ENCODE results near the gene LRRC75A. TPM values are rescaled to one million over a fixed set of nuclear protein-coding genes. Genes with fewer than 3 reads are reported as not detected.
"Not testable (repeated sequence)": the region's sequence is repeated elsewhere in the genome, so short reads cannot be mapped to it uniquely, and the experiment has no call there.

The LRRC75A gene
- total RNA-seq, 1 donor from 2014 or later, result 2.5 TPM

DNA sequence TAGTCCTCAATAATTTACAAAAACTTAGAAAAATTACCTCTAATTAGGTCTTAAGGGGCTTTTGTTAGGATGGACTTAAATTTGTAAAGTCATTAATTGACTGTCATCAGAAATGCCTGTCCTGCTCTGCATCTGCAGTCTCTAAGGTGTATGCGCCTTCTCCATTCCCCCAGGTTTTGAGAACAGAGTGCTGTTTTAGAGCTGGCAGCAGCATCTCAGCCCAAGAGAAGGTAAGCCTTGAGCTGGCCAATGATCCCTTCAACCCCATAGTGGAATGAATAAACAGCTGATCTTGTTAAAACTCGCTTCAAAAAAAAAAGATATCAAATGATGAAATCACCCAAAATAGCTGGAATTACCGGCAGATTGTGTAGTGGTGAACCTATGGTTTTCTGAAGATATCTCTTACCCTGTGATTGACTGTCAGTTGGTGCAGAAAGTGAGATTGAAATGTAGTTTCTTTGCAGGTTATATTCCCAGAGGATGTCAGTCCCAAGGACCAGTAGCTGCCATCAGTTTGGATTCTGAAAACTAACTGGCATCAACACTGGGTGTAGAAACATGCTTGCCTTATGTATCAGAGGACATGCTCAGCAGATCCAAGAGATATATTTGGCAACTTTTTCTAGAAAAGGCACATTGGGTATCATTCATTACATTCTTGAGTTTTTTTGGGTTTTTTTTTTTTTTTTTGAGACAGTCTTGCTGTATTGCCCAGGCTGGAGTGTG lies 50.9 kb downstream of the LRRC75A start:
- ATAC-seq, result no peak
- Histone ChIP-seq H3K9me3 (no peaks in the 10 kb centered on the region), H3K4me1 (peaks cover 36% of the 10 kb centered on the region), H3K36me3 (peaks cover 55% of the 10 kb centered on the region), H3K4me3 (peak overlapping the region; percentile 77), H3K27me3 (no peaks in the 10 kb centered on the region), H3K27ac (peak overlapping the region; percentile 6)
- no peak for DNase-seq
- no peak for TF ChIP-seq CTCF (IDR thresholded peaks at IDR 0.05)
- intact Hi-C loops (cut with DNase I), result no loop called here

DNA sequence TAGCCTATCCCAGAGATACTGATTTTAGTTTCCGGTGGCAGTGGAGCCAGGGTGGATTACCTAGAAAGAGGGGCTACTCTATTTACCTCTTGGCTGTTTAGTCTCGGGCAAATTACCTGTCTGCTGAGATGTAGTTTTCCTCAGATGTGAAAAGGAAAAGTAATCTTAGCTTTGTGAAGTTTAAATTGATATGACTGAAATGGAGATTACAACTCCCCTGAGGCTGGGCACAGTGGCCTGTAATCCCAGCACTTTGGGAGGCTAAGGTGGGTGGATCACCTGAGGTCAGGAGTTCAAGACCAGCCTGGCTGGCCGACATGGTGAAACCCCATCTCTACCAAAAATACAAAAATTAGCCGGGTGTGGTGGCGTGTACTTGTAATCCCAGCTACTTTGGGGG lies 51.6 kb downstream of the LRRC75A start:
- ATAC-seq; intact Hi-C loops (cut with DNase I); DNase-seq; H3K27me3 ChIP-seq; H3K9me3 ChIP-seq: not testable (repeated sequence)
- peak overlapping the region; percentile 86 for H3K27ac ChIP-seq
- H3K4me3 ChIP-seq, result peak overlapping the region; percentile 77
- peaks cover 36% of the 10 kb centered on the region for H3K4me1 ChIP-seq
- peaks cover 48% of the 10 kb centered on the region for H3K36me3 ChIP-seq

GRCh38 chr17:16439811-16440351 lies 52.1 kb downstream of the LRRC75A start:
- peaks cover 36% of the 10 kb centered on the region for H3K4me1 ChIP-seq
- peak overlapping the region; percentile 86 for H3K27ac ChIP-seq
- H3K9me3 ChIP-seq, result no peaks in the 10 kb centered on the region
- TF ChIP-seq CTCF (IDR thresholded peaks at IDR 0.05), result no peak
- peak overlapping the region; percentile 77 for H3K4me3 ChIP-seq
- DNase-seq (no peak), ATAC-seq (no peak)
- intact Hi-C loops (cut with DNase I), result no loop called here
- peaks cover 43% of the 10 kb centered on the region for H3K36me3 ChIP-seq
- no peaks in the 10 kb centered on the region for H3K27me3 ChIP-seq

DNA sequence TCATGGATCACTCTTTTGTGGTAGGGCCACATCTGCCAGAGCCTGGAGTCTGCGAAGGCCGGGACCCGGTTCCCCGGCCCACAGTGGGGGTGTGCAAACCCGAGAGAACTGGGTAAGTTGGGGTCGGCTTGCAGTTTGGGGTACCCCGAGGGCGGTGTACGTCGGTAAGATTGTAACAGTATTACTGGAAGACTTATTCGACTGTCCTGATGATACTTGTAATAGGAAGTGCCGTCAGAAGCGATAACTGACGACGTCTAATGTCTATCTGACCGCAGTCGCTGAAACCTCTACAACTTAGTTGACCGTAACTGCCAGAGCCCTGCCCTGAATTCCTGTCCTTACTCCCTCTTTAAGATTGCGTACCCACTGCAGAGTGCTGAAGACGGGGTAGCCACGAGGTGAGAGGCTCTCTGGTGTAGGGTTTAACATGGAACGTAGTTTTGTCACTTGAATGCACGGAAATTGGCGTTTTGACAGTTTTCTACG lies 52.6 kb downstream of the LRRC75A start:
- Histone ChIP-seq H3K27ac (peak overlapping the region; percentile 86), H3K4me3 (peak overlapping the region; percentile 77), H3K4me1 (peaks cover 36% of the 10 kb centered on the region), H3K27me3 (no peaks in the 10 kb centered on the region), H3K36me3 (peaks cover 40% of the 10 kb centered on the region), H3K9me3 (no peaks in the 10 kb centered on the region)
- DNase-seq (no peak), ATAC-seq (peak; percentile 7)
- intact Hi-C loops (cut with DNase I), result no loop called here
- no peak for TF ChIP-seq CTCF (IDR thresholded peaks at IDR 0.05)

DNA sequence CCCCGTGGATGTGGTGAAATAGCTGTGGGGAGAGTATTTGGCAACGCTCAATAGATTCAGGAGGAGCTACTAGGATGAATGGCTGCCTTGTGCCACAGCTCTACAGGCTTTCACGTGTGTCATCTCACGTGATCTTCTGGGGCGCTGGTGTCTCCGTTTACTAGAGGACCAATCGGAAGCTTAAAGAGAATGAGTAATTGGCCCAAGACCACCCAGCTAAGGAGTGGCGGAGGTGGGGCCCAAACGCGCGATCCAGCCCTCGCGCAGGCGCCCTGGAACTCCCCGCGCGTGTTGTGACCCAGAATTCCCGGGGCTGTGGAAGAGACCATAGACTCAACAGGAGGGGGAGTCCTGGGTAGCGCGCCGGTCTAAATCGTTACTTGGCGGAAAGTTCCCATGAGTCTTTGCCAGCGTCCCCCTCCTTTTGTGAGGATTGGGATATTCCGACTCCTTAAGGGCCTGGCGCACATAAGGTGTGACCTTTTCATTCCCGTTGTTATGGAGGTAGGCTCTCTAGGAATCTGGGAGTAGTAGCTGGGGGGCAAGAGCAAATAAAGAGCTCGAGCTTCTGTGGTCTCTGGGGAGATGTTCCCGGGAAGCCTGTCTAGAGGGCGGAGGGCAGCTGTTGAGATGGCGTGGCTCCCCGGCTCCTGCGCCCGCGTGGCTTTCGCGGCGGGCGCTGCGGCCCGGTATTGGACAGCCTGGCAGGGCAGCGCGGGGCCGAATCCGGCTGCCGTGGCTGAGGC lies 53.3 kb downstream of the LRRC75A start:
- Histone ChIP-seq H3K27ac (peak overlapping the region; percentile 86), H3K9me3 (no peaks in the 10 kb centered on the region), H3K27me3 (no peaks in the 10 kb centered on the region), H3K4me3 (peak overlapping the region; percentile 77), H3K36me3 (peaks cover 34% of the 10 kb centered on the region), H3K4me1 (peaks cover 36% of the 10 kb centered on the region)
- peak; percentile 95 for DNase-seq
- ATAC-seq, result peak; percentile 95
- intact Hi-C loops (cut with DNase I), result no loop called here
- TF ChIP-seq CTCF (IDR thresholded peaks at IDR 0.05), result no peak

DNA sequence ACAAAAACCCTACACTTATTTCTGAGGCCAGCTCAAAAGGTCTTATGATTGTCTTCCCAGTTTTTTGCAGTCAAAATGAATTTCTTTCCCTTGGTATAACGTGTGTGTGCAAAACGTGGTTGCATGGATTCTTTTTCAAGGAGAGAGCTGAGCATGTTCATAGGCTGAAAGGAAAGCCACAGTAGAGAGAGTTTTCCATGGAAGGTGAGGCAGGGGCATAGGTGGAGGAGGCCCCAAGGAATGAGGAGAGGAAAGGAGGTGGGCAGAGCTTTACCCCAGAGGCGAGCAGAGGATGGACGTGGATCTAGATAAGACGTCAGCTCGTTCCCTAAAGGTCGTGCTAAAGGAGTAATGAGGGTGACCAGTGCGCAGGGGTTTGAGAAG lies 53.8 kb downstream of the LRRC75A start:
- Histone ChIP-seq H3K27ac (peak overlapping the region; percentile 80), H3K4me3 (peak overlapping the region; percentile 77), H3K4me1 (peaks cover 36% of the 10 kb centered on the region), H3K9me3 (no peaks in the 10 kb centered on the region), H3K27me3 (no peaks in the 10 kb centered on the region), H3K36me3 (peaks cover 28% of the 10 kb centered on the region)
- no peak for TF ChIP-seq CTCF (IDR thresholded peaks at IDR 0.05)
- DNase-seq, result no peak
- ATAC-seq, result no peak
- intact Hi-C loops (cut with DNase I), result no loop called here

All from upper lobe of right lung (tissue), 1 donor.